AG04449 (cell line): ENCODE measurements around the gene MEAF6.

Experiments used
- CTCF ChIA-PET: fragments of 350-600 bp; formaldehyde crosslinking; extraction: SDS; loops from one replicate; lab custom pipeline; 2021; ENCODE audit warnings: antibody characterized with exemption; lab: Yijun Ruan, JAX
- POLR2A ChIA-PET: fragments of 400-600, 350-600 bp; formaldehyde crosslinking; extraction: SDS; loops from one replicate; lab custom pipeline; 2020; ENCODE audit warnings: antibody characterized with exemption, inconsistent platforms; lab: Yijun Ruan, JAX
- DNase-seq: peaks from one replicate; pipeline ENCODE4 v3.0.0-alpha.2; 2010; ENCODE audit warnings: low read depth, low spot score
- H3K4me3 ChIP-seq: 2 replicates; pipeline ENCODE4 v1.5.1; 2011; ENCODE audit warnings: low read depth, mild to moderate bottlenecking, control low read depth, low read length
- TF ChIP-seq, protein P1 (sequence below): IDR thresholded peaks from one replicate; pipeline ENCODE4 v1.5.1; 2011; ENCODE audit warnings: mild to moderate bottlenecking, moderate library complexity, low read length, control low read depth, inconsistent platforms; ENCODE audit not compliant: insufficient read depth; ENCODE audit errors: missing control alignments

The MEAF6 gene

GRCh38 chr1:37482796-37483744, 31.5 kb downstream of the MEAF6 start:
- POLR2A ChIA-PET: interaction anchor here (0.7 kb wide), 1 partner anchor 8 kb away, joined by 4 read pairs; the partner anchor contains the start of gene ZC3H12A
- TF ChIP-seq, protein P1, sequence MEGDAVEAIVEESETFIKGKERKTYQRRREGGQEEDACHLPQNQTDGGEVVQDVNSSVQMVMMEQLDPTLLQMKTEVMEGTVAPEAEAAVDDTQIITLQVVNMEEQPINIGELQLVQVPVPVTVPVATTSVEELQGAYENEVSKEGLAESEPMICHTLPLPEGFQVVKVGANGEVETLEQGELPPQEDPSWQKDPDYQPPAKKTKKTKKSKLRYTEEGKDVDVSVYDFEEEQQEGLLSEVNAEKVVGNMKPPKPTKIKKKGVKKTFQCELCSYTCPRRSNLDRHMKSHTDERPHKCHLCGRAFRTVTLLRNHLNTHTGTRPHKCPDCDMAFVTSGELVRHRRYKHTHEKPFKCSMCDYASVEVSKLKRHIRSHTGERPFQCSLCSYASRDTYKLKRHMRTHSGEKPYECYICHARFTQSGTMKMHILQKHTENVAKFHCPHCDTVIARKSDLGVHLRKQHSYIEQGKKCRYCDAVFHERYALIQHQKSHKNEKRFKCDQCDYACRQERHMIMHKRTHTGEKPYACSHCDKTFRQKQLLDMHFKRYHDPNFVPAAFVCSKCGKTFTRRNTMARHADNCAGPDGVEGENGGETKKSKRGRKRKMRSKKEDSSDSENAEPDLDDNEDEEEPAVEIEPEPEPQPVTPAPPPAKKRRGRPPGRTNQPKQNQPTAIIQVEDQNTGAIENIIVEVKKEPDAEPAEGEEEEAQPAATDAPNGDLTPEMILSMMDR: no peak
- no peak overlapping the region for H3K4me3 ChIP-seq
- CTCF ChIA-PET: interaction anchor here (1.6 to 16.2 kb wide), 3 partner anchors 9 to 26 kb away, joined by 5 to 521 read pairs (median 182); partner anchors contain the start of gene ZC3H12A
- no peak for DNase-seq

DNA sequence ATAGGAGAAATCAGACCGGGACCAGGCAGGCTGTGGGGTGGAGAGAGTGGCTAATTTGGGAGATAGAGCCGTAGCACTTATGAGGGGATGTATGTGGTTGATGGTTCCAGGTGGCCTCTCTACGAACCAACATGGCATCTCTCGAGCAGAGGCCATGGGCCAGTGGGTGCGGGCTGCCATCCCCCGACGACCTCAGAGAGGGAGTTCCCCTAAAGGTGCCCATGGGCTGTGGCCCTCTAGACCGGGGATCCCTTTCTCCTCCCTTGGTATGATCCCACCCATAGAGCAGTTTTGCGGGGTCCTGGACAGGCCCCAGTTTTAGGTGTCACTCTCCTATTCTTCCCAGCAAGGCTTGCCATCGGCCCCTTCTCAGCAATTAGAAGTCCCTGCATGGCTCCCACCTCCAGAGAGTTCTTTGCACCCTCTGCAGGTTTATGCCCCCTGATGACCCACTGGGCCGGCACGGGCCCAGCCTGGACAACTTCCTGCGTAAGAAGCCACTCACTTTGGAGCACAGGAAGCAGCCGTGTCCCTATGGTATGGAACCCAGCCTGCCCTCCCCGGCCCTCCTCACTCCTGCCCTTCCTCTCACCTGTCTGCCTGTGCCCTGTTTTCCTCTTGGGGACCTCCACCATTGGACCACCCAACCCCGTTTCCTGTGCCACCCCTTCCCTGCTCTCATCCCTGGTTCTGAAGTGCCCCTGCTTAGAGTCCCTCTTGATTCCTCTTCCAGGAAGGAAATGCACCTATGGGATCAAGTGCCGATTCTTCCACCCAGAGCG, 32.4 kb downstream of the MEAF6 start:
- POLR2A ChIA-PET: no interaction called here
- DNase-seq: no peak
- H3K4me3 ChIP-seq: no peak overlapping the region
- TF ChIP-seq, protein P1: no peak
- CTCF ChIA-PET: interaction anchor here (16.2 kb wide), 1 partner anchor 25 kb away, joined by 521 read pairs; no protein-coding TSS in a partner anchor

DNA sequence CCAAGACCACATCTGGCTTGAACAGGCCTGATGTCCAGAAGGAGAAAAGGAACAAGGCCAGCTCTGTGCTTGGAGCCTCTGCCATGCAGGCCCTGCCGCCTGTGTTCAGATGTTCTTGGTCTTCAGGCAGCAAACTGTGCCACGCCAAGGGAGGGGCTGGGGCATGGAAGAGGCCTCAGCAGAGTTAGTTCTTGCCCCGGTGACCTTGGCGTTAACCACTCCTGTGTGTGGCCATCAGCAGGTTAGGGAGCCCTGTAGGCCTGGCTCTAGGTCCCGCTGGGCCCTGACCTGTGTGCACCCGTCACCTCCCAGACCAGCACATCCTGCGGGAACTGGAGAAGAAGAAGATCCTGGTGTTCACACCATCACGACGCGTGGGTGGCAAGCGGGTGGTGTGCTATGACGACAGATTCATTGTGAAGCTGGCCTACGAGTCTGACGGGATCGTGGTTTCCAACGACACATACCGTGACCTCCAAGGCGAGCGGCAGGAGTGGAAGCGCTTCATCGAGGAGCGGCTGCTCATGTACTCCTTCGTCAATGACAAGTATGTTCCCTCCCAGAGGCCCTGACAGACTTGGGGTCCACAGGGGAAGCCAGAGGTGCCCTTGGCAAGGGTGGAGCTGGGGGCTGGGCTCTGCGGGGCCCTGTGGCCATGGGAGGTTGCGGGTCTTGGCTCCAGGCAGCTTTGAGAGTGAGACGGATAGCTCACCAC, 33.1 kb downstream of the MEAF6 start:
- POLR2A ChIA-PET: no interaction called here
- TF ChIP-seq, protein P1: no peak

GRCh38 chr1:37480581-37481288, 33.8 kb downstream of the MEAF6 start:
- TF ChIP-seq, protein P1: no peak
- H3K4me3 ChIP-seq: no peak overlapping the region
- CTCF ChIA-PET: interaction anchor here (0.6 to 2.0 kb wide), 3 partner anchors 26 to 201 kb away, joined by 3 to 7 read pairs (median 5); partner anchors contain the start of gene MEAF6
- POLR2A ChIA-PET: no interaction called here
- no peak for DNase-seq

More for the DNA sequence above, 33.1 kb downstream of the MEAF6 start:
- CTCF ChIA-PET: interaction anchor here (0.6 to 2.0 kb wide), 3 partner anchors 27 to 201 kb away, joined by 3 to 7 read pairs (median 5); partner anchors contain the start of gene MEAF6
- DNase-seq: no peak
- no peak overlapping the region for H3K4me3 ChIP-seq

GRCh38 chr1:37480125-37480466, 34.5 kb downstream of the MEAF6 start:
- peak overlapping the region; percentile 48 for H3K4me3 ChIP-seq
- ChIA-PET CTCF (interaction anchor here (2.0 kb wide), 1 partner anchor 202 kb away, joined by 5 read pairs; no protein-coding TSS in a partner anchor), POLR2A (interaction anchor here (0.8 kb wide), 1 partner anchor 210 kb away, joined by 3 read pairs; a partner anchor contains a TSS)
- TF ChIP-seq, protein P1: no peak
- DNase-seq: no peak
